HG02642 (cell line): ENCODE results near the gene CD79A.

Experiments used
- ATAC-seq: cut with Tn5 transposase; IDR thresholded peaks from one replicate; pipeline ENCODE4 v1.9.1; 2021; ENCODE audit warnings: mild to moderate bottlenecking; ENCODE audit not compliant: unreplicated experiment, poor library complexity

CD79A gene

DNA sequence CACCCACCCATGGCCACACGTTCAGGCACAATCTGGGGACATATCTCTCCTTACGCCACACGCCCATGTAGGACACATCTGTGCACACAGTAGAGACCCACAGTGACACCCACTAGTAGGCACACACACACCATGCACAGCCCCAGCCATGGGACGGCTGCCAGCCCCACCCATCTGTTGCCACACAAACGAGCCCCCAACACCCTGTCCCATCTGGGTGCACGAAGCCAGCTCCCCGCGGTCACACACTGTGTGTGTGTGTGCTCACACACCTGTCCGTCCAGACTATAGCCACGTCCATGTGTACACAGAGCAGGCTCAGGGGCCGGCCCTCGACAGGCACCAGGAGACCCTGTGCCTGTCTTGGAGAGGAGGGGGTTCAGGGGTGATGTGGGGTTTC lies 40.6 kb downstream of the CD79A start:
- no peak for ATAC-seq

DNA sequence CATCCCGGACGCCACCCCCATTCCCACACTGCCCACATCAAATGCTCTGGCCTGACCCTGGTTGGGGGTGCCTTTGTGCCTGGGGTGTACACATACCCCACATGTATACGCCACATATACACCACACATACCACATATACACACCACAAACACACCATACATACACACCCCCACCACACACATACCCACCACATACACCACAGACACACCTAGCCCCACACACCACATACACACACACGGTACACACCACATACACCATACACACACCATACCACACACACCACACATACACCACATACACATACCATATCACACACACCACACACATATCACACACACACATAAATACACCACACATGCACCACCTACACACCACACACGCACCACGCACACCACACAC lies 41.0 kb downstream of the CD79A start:
- ATAC-seq, result no peak

DNA sequence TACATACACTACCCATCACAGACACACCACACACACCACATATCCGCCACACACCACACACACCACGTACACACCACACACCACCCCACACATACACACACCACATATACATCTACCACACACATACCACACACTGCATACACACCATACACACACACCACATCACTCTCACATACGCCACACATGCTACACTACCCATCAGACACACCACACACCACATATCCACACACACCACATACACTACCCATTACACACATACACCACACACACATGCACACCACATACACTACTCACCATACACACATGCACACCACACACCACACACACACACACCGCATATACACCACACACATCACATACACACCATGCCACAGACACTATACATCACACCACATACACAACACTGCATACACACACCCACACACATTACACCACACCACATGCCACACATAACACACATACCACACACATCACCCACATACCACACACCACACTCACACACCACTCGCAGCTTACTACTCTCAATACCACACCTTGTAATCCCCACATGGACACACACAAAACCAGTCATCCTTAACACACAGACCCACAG lies 41.7 kb downstream of the CD79A start:
- ATAC-seq, result no peak

DNA sequence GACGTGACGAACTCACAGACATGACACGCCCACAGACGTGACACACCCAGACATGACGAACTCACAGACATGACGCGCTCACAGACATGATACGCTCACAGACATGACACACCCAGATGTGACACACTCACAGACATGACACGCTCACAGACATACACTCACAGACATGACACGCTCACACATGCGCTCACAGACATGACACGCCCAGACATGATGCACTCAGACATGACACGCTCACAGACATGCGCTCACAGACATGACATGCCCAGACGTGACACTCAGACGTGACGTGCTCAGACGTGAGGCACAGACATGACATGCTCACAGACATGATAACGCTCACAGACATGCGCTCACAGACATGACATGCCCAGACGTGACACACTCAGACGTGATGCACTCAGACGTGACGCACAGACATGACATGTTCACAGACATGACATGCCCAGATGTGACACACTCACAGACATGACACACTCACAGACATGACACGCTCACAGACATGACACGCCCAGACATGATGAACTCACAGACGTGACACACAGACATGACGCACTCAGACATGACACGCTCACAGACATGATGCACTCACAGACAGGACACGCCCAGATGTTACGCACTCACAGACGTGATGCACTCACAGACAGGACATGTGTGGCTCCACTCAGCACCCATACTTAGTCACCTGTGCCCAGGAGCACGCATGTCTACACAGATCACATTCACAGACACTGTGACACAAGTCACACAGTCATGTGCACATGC lies 43.1 kb downstream of the CD79A start:
- ATAC-seq, result no peak

DNA sequence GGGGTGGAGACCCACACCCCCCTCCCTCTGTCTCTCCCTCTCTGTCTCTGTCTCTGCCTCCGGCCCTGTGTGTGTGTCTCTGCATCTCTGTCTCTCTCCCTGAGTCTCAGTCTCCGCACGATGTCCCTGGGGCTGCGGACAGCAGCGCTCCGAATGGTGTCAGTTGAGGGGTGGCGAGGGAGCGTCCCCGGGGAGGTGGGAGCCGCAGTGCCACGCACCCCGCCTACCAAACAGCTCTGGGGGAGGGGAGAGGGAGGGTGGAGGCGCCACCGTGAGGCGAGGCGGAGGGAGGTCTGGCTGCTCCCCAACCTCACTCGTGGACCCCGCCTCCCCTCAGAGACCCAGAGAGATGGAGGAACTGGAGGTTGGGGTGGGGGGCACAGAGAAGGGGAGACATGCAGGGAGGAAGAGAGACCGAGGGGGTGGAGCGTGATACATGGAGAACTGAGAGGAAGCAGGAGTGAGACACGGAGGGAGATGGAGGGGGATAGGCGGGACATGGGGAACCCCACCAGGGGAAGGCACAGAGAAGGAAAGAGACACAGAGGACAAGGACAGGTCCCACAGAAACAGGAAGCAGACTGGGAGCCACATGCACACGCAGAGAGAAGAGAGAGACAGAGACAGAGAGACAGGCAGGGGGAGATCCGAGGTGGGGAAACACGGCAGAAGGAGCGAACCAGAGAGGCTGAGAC lies 44.0 kb downstream of the CD79A start:
- no peak for ATAC-seq

DNA sequence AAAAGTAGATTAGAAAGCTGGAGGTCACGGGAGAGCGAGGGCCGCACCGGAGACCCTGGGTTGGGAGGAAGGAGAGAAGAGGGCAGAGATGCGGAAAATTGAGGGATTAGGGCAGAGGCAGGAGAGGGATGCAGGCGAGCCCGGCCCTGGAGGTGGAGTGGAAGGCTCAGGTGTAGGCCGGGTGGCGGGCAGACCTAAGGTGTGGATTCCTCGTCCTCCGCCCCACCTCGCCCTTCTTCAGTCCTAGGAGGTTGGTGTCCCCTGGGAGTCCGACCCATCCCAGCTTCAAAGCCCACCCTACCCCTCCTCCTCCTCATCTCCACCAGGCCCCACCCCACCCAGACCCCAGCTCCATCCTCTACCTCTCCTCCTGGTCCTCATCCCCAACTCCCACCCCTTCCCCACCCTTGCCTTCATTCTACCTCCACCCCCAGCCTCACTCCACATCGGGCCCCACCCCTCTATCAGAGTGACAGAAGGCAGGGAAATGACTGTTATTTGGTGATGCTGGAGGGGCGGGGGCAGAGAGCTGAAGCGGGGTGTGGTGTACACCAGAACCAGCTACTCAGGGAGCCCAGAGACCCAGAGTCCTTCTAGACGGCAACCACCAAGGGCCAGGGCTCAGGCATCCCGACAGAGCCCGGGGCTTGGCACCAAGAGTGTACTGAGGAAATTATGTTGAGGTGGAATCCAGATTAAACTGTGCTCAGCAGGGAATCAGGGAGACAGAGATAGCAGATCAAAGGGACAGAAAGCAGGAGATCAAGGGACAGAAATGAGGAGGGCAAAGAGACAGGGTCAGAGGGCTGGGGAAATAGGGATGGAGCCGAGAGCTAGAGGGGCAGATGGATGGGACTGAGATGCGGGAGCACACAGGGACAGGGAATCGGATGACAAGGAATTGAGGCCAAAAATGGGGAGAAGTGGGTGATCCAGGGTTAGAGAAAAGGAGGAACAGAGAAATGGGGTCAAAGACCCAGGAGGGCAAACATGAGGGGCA lies 44.8 kb downstream of the CD79A start:
- no peak for ATAC-seq

DNA sequence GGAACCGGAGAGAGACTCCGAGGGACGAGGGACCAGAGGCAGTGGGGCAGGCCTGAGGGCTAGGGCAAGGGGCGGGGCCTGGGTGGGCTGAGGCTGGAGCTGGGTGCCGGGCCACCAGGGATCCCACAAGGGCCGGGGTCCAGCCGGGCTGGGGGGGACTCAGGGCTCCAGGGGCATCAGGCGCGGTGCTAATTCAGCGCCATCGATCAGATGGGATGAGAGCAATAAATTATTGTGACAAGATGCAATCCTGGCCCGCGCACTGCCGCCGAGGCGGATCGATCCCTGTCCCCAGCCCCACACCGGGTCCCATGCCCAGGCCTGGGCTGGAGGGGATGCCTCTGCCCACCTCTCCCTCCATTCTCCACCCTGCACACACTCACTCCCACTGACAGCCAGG lies 45.5 kb downstream of the CD79A start:
- no peak for ATAC-seq

DNA sequence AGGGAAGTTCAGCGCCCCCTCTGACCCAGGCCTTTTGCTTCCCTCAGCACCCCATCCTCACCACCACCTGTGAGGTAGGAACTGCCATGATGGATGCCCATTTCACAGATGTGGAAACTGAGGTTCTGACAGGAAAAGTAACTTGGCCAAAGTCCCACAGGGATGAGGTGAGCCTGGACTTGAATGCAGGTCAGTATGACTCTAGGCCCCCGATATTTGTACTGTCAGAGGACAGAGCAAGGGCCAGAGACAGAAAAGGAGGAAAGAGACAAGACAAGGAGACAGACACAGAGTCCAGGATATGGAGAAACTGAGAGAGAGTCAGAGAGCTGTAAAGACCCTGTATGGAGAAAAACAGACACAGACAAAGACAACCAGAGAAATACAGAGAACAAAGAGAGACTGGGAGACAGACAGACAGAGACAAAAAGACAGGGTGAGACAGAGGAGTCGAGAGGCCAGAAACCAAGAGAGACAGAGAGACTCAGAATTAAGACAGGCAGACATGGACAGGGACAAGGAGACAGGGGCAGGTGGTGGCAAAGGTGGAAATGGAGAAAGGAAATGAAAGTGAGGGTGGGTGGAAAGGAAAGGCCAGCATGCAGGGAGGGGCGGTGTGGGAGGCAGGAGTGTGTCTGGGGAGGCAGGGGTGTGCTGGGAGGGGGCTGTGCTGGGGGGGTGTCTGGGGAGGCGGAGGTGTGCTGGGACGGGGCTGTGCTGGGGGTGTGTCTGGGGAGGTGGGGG lies 46.1 kb downstream of the CD79A start:
- ATAC-seq, result no peak

DNA sequence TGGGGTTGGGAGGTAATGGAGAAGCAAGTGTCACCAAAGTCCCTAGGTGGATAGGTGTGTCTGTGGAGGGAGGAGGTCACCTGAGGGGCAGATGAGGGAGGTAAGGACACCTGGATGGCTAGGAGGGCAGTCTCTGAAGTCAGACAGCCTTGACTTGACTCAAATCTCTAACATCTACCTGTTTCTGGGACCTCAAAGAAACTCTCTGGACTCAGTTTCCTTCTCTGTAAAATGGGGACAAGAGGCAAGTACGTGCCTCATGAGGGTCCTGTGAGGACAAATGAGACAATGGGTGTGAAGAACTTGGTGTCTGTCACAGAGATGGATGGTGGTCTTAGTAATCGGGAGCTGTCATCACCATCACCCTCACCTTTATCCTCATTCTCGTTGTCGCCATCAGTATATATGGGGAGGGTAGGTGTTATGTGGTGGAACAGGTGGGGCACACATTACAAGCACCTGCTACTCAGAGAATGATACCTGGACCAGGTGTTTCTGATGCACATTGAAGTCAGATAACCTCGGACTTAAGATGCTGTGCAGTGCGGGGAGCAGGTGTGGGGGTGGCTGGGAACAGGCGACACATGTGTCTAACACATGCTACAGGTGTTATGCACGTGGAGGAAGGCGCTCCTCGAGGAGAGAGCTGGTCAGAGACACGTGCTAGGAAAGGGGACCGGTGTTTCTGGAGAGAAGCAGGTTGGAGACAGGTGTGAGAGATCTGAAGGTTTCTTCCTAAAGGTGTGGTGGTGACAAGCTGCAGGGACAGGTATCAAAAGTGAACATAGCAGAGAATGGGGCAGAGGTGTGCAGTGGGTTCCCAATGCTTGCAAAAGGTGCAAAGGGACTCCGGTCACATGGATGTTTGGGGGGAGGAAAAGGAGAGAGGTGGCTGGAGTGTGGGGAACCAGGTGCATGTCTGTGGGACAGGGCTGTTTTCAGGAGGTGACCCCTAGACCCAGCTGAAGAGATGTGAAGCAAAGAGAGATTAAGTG lies 47.4 kb downstream of the CD79A start:
- no peak for ATAC-seq

DNA sequence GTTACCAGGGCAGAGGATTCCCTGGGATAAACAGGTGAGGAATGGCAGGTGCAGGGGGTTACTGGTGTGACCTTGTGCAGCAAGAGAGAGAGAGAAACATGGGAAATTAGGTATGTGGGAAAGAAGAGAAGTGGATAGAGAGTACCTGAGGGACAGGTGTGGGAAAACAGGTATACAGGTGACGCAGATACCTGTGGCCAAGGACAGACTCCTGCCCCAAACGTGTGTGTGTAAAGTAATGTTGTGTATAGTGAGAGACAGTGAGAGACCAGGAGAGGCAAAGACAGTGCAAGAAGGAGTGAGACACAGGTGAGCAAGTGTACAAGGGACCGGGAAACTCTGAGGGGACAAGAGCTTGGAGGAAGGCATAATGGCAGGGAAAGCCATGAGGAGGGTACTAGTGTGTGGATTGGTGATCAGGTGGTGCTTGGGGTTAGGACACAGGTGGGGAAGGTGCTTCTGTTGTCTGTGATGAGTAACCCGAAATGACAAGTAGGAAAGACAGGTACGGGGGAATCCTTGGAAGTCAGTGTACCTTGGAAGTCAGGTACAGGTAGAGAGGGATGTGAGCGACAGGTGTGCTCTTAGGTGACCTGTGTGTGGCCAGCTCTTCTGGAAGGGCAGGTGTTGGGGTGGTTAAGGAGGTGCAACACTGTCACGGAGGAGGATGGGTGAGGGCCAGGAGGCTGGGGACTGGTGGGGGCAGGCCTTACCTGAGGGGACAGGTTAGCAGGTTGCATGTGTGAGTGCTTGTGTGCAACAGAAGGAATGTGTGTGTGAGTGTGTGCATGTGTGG lies 48.3 kb downstream of the CD79A start:
- ATAC-seq, result no peak

DNA sequence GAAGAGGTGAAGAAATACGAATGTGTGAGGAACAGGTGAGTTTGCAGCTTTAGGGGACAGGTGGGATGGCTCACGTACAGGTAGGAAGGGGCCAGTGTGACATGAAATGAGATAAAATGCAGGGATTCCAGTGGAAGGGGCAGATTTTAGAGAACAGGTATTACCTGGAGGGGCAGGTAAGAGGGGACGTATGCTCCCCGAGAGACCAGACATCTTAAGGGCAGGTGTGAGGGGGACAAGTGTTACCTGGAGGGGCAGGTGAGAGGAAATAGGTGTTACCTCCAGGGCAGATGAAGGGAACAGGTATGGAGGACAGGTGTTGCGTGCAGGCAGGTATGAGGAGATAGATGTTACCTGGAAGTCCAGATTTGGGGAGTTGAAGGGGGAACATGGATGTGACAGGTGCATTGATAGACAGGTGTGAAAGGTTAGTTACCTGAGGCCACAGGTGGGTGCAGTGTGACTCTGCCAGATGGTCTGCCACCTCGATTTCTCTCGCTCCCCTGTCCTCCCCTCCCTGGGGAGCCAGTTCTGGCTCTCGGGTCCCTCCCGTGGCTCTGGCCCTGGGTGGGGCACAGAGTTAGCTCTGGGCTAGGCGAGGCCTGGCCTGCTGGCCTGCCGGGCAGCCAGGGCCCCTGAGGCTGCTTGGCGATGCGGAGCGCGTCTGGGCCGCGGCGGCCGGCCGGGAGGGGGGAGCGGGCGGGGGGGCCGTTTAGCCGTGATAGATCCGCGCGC lies 49.1 kb downstream of the CD79A start:
- no peak for ATAC-seq

DNA sequence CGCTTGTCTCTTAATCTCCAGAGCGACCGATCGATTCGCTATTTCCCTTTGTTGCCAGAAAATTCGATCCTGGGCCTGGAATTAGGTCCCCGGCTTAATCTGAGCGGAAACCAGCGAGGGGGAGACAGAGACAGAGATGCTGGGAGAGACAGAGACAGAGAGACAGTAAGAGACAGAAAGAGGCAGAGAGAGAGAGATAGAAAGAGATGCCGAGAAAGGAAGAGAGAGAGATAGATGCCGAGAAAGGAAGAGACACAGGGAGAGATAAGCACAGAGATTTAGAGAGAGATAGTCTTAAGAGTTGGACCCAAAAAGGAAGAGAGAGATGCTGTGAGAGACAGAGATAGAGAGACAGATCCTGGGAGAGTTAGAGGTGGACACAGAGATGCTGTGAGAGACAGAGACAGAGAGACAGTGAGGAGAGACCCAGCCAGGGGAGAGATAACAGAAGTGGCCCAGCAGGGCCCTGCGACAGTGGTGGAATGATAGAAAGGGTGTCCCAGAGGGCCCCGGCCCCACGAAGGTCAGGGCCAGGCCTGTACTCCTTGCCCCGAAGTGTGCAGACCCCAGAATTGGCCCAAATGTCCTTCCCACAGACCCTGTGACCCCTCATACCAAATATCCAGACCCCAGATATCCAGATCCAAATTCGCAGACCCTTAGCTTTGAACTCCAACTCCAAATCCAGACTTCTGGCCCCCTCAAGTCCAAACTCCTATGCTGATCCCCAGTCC lies 49.9 kb downstream of the CD79A start:
- no peak for ATAC-seq

DNA sequence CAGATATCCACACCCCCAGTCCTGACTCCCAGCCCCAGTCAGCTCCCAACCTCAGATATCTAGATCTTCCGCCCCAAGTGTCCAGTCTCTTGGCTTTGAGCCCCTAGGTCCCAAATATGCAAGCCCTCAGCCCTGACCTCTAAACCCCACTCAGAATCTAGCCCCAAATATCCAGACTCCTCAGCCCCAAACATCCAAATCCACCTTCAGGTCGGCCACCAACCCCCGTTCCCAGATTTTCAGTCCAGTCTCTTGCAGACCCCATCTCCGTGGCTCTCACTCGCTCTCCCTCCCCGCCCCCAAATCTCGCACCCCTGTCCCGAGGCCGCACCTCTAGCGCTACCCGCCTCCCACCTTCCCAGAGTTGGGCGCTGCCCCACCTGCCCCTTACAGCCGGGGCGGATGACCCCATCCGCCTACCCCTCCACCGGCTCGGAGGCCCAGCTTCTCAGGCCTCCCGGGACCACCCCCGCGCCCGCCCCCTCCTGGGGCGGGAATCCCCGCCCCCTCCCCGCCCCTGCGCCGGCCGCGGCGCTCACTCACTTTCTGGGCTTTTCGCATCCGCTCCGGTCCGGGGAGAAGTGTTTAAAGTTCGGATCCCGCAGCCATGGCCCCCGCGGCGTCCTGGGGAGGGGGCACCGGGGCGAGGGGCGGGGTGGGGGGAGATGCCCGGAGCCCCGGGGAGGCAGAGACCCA lies 50.6 kb downstream of the CD79A start:
- no peak for ATAC-seq

DNA sequence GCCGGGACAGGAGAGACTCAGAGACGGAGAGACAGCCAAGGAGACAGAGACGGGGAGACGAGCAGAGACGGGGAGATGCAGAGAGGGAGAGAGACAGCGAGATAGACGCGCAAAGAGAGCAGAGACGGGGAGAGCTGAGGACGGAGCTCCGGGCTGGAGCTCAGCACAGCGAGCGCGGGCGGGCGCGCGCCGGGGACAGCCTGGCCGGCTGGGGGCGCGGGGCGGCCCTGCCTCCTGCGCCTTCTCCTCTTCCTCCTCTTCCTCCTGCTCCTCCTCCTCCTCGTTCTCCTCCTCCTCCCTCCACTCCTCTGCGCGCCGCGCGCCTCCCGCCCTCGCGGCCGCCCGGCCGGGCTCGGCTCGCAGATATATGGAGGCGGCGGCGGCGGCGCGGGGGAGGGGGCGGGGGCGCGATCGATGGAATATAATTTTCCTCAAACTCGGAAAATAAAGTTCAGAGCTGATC lies 51.2 kb downstream of the CD79A start, which contains the start of gene ERFL:
Gene ERFL, minus strand, starts transcription at position 229 of the 463 bp plus-strand sequence. CDS start 15,530 bp downstream, outside the sequence.
- ATAC-seq, result no peak

DNA sequence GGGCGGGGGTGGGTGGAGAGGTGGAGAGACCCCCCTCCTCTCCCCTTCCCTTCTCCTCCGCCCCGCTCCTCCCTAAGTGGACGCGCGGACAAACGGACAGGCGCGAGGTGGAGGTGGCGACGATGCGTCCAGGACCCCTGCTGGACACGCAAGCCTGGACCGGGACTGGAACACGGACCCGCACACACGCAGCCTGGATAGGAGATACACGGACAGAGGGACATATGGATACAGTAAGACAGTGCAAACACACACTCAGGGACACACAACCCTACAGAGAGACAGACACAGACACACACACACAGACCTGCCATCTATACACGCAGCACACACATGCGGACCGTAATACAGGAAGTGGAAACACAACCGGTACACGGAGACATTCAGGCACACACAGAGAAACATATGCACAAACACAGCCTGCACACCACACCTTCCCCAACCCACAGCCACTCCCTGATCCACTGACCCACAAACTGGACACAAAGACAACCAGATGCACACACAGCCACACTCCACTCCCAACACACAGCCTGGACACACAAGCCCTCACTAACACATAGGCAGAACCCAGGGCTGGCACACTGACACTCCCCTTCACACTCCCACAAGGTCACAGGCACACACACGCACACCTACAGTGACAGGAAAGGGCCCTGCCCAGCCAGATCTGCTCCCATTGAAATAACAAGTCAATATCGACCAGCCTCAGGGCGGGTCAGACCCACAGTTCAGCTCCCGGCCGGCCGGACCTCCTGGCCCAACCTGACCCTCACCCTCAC lies 51.9 kb downstream of the CD79A start:
- ATAC-seq, result no peak
